ENCODE data around the gene COL11A1.
"Not testable (repeated sequence)": the region's sequence is repeated elsewhere in the genome, so short reads cannot be mapped to it uniquely, and the experiment has no call there.

The COL11A1 gene

DNA sequence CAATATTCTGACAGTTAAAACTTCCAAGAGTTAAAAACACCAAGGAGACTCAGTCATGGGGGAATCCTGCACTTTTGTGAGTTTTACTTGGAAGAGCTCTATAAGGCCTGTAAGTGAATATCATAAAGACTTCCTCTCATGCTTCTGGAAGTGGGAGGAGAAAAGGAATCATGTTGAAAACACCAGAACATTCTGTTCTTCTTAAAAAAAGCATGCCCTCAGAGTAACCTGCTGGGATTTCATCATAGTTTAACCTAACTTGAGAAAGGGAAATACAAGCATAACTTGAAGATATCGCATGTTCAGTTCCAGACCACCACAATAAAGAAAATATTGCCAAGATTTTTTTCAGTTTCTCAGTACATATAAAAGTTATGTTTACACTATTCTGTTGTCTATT lies 51.9 kb downstream of the COL11A1 start:
- no peak for DNase-seq
- H3K27me3 ChIP-seq: no peaks in the 10 kb centered on the region
- no peaks in the 10 kb centered on the region for H3K36me3 ChIP-seq
- intact Hi-C loops (cut with DNase I; ENCODE audit: low total_unique reads): no loop called here
- H3K9me3 ChIP-seq: no peaks in the 10 kb centered on the region
- H3K4me3 ChIP-seq: no peak overlapping the region
- TF ChIP-seq, protein P1, sequence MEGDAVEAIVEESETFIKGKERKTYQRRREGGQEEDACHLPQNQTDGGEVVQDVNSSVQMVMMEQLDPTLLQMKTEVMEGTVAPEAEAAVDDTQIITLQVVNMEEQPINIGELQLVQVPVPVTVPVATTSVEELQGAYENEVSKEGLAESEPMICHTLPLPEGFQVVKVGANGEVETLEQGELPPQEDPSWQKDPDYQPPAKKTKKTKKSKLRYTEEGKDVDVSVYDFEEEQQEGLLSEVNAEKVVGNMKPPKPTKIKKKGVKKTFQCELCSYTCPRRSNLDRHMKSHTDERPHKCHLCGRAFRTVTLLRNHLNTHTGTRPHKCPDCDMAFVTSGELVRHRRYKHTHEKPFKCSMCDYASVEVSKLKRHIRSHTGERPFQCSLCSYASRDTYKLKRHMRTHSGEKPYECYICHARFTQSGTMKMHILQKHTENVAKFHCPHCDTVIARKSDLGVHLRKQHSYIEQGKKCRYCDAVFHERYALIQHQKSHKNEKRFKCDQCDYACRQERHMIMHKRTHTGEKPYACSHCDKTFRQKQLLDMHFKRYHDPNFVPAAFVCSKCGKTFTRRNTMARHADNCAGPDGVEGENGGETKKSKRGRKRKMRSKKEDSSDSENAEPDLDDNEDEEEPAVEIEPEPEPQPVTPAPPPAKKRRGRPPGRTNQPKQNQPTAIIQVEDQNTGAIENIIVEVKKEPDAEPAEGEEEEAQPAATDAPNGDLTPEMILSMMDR (IDR thresholded peaks at IDR 0.05): no peak
- H3K27ac ChIP-seq: no peak overlapping the region
- no peaks in the 10 kb centered on the region for H3K4me1 ChIP-seq

DNA sequence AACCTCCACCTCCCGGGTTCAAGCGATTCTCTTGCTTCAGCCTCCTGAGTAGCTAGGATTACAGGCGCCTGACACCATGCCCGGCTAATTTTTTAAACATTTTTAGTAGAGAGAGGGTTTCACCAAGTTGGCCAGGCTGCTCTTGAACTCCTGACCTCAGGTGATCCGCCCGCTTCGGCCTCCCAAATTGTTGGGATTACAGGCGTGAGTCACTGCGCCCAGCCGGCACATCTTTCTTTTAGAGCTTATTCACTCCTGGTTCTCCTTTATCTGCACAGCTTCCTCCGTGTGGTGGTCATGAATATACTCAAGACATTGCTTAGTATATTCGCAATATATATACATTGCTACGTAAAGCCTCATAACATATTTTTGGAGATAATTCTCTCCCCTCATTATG lies 80.2 kb downstream of the COL11A1 start:
- DNase-seq; H3K27me3 ChIP-seq; H3K4me3 ChIP-seq; intact Hi-C loops (cut with DNase I; ENCODE audit: low total_unique reads); H3K27ac ChIP-seq; H3K4me1 ChIP-seq; H3K36me3 ChIP-seq; H3K9me3 ChIP-seq: not testable (repeated sequence)

- Histone ChIP-seq H3K4me1 (no peaks in the 10 kb centered on the region), H3K27me3 (no peaks in the 10 kb centered on the region), H3K27ac (no peak overlapping the region), H3K4me3 (no peak overlapping the region), H3K36me3 (no peaks in the 10 kb centered on the region), H3K9me3 (no peaks in the 10 kb centered on the region)
- intact Hi-C loops (cut with DNase I; ENCODE audit: low total_unique reads): no loop called here
- DNase-seq: no peak
- TF ChIP-seq, protein P1 (IDR thresholded peaks at IDR 0.05): no peak
Observed at GRCh38 chr1:103025858-103026409, 82.4 kb downstream of the COL11A1 start.

GRCh38 chr1:103024051-103024450 lies 84.3 kb downstream of the COL11A1 start:
- Histone ChIP-seq H3K4me1 (no peaks in the 10 kb centered on the region), H3K27me3 (no peaks in the 10 kb centered on the region), H3K4me3 (no peak overlapping the region), H3K9me3 (no peaks in the 10 kb centered on the region), H3K27ac (no peak overlapping the region), H3K36me3 (no peaks in the 10 kb centered on the region)
- TF ChIP-seq, protein P1 (IDR thresholded peaks at IDR 0.05): no peak
- no peak for DNase-seq
- intact Hi-C loops (cut with DNase I; ENCODE audit: low total_unique reads): no loop called here

GRCh38 chr1:103002005-103002404 lies 106.3 kb downstream of the COL11A1 start:
- Histone ChIP-seq H3K9me3 (no peaks in the 10 kb centered on the region), H3K36me3 (no peaks in the 10 kb centered on the region), H3K4me1 (no peaks in the 10 kb centered on the region), H3K27me3 (no peaks in the 10 kb centered on the region), H3K4me3 (no peak overlapping the region), H3K27ac (no peak overlapping the region)
- intact Hi-C loops (cut with DNase I; ENCODE audit: low total_unique reads): no loop called here
- TF ChIP-seq, protein P1 (IDR thresholded peaks at IDR 0.05): no peak
- DNase-seq: no peak

GRCh38 chr1:102978874-102979273 lies 129.4 kb downstream of the COL11A1 start:
- H3K27me3 ChIP-seq: no peaks in the 10 kb centered on the region
- no peaks in the 10 kb centered on the region for H3K36me3 ChIP-seq
- no peak for DNase-seq
- H3K4me1 ChIP-seq: no peaks in the 10 kb centered on the region
- no peak overlapping the region for H3K4me3 ChIP-seq
- intact Hi-C loops (cut with DNase I; ENCODE audit: low total_unique reads): no loop called here
- H3K27ac ChIP-seq: no peak overlapping the region
- no peaks in the 10 kb centered on the region for H3K9me3 ChIP-seq
- TF ChIP-seq, protein P1 (IDR thresholded peaks at IDR 0.05): no peak

All from tibial artery (tissue), 4 donors.